Activated T-helper 9 cell treated with anti-CD3 and anti-CD28 coated beads, Interleukin-2, amount 50 U/mL, for 16 hours (primary cell): ENCODE data around the gene MRAP2.
"Not testable (repeated sequence)": the region's sequence is repeated elsewhere in the genome, so short reads cannot be mapped to it uniquely, and the experiment has no call there.

Experiments used
- DNase-seq: peaks from one replicate; pipeline ENCODE4 v3.0.0-alpha.2; 2020; ENCODE audit warnings: low read depth

Gene MRAP2

DNA sequence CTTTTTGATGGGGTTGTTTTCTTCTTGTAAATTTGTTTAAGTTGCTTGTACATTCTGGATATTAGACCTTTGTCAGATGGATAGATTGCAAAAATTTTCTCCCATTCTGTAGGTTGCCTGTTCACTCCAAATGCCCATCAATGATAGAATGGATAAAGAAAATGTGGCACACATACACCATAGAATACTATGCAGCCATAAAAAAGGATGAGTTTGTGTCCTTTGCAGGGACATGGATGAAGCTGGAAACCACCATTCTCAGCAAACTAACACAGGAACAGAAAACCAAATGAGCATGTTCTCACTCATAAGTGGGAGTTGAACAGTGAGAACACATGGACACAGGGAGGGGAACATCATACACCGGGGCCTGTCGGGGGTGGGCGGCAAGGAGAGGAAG lies 1.6 kb upstream of the MRAP2 start:
- DNase-seq: not testable (repeated sequence)

- no peak for DNase-seq
Observed at GRCh38 chr6:84035484-84035883, 1.9 kb downstream of the MRAP2 start.

DNA sequence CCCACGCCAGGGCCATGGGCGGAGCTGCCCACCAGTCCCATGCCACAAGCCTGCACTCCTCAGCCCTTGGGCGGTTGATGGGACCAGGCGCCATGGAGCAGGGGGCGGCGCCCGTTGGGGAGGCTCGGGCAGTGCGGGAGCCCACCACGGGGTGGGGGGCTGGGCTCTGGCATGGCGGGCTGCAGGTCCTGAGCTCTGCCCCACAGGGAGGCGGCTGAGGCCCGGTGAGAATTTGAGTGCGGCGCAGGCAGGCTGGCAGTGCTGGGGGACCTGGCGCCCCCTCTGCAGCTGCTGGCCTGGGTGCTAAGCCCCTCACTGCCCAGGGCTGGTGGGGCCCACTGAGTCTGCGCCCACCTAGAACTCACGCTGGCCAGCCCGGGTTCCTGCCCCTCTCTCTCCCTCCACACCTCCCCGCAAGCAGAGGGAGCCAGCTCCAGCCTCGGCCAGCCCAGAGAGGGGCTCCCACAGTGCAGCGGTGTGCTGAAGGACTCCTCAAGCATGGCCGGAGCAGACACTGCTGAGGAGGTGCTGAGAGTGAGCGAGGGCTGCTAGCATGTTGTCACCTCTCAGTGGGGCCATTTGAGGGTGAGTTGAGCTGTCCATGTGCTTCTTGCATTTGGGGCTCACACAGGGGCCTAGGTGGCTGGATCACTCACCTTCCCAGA lies 4.0 kb downstream of the MRAP2 start:
- no peak for DNase-seq

DNA sequence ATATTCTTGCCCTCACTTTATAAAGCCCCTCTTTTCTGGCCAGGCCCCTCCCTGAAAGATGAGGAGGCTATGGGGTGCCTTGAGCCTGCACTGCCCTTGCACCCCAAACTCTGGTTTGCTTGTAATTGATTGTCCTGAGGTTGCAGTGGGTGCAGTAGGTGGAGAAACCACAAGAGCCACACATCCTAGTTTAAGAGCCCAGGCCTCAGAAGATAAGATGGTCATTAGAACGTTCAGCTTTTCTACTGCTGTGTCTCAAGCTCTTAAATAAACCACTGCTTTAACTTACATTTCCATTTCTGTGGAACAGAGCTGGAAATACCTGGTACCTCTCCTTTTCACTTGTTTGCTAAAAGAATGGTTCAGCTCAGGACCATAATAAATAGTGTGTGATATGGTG lies 9.0 kb downstream of the MRAP2 start:
- DNase-seq: no peak

DNA sequence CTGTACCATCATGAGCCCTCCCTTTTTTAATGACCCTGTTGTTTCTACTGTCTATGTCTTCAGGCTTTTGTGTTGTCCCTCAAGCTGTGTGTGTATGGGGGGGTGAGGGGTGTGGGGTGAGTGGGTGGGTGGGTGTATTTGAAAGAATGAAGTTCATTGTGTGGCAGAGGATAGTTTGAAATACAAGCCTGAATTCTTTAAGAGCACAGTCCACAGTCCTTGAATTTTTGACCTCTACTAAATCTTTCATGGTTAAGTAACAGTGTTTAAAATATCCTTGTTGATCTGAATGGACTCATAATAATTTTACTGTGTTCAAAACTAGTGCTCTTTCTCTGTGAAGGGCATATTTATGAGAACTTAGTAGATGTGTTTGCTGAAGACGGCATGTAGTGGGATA lies 10.0 kb downstream of the MRAP2 start:
- no peak for DNase-seq

GRCh38 chr6:84046755-84047154 lies 13.2 kb downstream of the MRAP2 start:
- DNase-seq: no peak

DNA sequence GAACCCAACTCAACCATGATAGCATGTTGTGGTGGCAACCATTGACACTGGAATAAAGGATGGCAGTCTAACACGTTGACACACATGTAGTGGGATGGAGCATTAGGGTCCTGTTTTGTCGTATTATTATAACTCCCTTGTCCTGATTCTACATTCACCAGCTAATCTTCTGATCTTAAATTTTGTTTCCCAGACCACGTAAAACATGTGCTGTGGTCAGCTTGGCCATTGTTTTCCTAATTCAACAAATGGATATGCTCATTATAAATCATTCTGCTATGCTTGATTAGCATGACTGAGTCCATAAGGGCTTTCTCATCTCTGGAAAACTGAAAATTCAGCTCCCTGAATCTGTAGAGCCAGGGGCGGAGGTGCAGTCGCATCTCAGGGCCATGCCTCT lies 15.0 kb downstream of the MRAP2 start:
- no peak for DNase-seq

DNA sequence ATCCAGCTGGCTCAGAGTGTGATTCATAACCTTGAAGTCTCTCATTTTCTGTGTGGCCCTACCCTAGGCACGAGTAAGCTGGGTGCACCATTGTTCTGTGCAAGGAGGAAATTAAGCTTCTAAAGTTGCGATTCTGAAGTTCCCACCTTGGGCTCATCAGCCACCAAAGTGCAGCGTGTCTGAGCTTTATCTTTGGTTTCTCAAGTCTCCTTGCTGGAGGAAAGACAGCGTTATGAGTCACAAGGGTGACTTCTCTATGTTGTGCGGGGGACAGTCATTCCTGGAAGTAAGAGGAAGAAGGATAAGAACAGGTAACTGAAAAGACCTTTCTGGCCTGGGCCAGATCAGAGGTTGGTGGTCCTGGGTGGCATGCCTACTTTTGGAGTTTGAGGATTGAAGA lies 16.8 kb downstream of the MRAP2 start:
- DNase-seq: no peak

DNA sequence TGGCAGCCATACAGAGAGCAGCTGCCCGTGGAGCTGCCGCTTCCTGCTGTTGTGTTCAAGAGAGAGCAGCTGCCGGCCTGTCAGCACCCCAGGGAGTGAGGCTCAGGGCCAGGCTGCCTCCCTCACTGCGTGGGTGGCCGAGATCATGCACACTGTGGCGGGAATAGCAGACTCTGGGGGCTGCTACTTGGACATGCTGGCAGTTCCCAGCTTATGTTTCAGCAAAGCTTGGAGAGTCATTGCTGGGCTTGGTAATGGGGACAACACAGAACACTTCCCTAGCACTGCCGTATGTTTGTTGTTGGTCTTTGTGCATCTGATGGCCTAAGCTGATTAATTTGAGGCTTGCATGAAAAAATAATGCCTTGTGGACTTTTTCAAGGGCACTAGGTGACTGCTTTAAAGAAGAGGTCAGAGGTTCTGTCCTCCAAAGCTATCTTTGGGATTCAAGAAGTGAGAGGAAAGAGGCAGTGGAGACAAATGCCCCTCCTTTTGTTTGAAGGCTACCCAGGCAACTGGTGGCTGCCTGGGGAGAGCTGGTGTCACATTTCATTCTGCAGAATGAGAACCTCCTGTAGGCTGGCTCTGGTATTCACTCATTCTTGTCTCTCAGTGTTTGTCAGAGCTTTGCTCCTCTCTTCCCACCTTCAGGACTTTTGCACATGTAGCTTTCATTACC lies 18.8 kb downstream of the MRAP2 start:
- DNase-seq: no peak

DNA sequence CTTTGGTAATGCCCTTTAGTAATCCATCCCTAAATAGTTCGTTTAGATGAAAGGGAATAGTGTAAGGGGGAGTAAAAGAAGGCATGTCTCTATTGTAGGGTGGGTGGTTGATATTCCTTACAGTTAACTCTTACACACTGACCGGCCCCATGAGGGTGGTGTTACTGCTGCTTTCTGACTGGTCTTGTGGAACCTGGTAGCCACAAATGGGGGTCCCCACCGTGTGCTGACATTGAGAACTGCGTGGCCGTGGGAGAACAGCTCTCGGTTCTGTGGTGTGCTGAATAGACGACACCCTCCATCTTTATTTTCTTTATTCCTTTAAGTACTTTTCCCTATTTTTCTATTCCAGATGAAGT lies 19.3 kb downstream of the MRAP2 start:
- no peak for DNase-seq

DNA sequence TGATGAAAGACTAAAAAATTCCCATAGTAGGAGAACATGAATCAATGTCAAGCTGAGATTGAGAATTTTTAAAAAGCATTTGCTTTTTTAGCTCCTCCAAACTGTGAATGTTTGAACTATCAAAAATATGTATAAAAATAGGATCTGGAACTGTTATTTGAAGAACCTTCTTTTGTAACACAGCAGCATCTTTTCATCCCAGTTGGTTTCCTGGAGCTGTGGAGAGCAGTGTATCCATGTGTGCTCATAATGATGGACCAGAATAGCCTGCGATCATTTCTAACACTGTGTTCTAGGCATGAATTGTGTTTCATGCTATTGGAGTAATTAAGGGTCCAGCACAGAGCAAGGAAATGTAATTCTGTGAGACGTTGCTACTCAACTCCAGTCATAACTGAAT lies 22.1 kb downstream of the MRAP2 start:
- DNase-seq: no peak

DNA sequence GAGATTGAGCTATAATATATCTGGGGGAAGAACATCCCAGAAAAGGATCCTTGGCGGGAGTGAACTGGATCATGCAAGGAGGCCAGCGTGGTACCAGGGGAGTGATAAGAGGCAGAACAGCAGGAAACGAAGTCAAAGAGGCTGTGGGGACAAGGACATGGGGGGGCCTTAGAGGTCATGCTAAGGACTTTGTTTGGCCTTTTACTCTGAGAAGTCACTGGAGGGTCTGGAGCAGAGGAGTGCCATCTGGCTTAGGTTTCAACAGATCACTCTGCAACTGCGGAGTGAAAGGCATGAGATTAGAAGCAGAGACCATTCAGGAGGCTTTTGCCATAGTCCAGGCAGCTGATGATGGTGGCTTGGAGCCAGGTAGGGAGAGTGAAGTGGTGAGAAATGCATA lies 24.3 kb downstream of the MRAP2 start:
- no peak for DNase-seq

DNA sequence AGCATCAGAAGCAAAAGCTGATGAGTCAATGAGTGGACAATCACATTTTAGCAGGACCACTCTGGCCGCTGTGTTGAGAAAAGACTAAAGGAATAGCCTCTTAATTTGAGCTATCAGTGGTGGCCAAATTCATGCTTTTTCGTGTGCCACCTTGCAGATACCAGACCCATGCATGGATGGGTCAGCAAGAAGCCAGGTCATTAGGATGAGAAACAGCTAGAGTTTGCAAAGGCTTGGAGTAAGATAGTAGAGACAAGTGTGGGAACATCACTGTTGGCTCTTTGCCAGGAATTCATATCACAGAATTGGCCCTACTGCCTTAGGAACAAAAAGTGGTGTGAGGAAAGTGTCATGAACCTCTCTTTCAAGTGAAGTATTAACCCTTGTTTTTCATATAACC lies 25.5 kb downstream of the MRAP2 start:
- no peak for DNase-seq

GRCh38 chr6:84061174-84061573 lies 27.6 kb downstream of the MRAP2 start:
- DNase-seq: no peak

DNA sequence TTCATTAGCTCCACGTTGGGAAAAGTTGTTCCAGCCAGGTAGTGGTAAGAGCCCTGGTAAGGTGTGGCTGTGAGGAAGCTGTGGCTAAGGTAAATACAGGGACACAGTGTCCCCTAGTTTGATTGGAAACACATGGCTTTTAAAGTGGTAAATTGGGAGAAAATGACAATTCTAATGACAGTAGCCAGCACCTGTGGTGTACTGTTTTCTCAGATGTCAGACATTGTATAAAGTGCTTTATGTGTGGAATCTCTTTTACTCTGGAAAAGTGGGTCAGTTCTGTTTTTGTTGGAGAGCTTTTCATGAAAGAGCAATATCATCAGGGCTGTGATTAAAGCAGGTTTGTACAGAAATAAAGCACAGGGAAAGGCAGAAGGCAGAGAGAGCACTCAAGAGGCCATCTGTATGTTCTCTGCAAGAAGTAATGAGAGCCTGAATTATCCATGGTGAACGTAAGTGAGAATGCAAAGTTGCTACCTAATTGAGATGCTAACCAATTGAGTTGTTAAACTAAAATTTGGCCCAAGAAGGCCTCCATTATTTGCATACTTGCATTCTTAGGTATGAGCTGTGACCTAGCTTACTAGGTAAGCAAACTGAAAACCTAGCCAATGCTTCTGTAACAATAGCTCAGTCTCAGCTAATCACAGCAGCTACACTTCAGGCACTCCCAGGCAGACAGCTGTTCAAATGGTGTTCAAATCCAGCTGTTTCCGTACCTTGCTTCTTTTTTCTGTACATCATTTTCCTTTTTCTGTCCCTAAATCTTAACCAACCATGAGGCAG lies 28.2 kb downstream of the MRAP2 start:
- DNase-seq: no peak

DNA sequence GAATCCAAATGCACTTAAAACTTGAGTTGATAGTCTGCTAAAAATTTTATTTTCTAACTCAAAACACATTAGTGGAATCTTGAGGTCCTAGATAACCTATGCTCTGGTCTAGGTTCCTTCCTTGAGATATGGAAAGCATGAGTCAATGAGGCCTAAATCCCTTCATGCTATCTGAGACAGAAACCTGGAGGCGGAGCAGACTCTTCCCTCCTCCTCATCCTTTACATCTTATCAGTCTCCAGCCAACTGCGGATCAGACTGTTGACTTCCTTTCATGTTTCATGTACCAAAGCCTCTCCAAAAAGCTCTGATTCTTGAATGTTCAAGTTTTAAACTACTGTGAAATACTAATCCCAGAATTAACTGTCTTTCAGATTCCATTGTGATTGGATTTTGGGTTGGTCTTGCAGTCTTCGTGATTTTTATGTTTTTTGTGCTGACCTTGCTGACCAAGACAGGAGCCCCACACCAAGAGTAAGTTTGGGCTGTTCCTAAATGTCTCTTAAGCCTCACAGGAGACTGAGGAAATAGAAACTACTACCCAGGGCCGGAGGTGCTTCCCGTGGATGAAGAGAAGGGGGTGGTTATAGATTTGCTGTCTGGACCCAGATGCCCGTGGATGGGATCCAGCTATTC lies 29.1 kb downstream of the MRAP2 start:
- no peak for DNase-seq

DNA sequence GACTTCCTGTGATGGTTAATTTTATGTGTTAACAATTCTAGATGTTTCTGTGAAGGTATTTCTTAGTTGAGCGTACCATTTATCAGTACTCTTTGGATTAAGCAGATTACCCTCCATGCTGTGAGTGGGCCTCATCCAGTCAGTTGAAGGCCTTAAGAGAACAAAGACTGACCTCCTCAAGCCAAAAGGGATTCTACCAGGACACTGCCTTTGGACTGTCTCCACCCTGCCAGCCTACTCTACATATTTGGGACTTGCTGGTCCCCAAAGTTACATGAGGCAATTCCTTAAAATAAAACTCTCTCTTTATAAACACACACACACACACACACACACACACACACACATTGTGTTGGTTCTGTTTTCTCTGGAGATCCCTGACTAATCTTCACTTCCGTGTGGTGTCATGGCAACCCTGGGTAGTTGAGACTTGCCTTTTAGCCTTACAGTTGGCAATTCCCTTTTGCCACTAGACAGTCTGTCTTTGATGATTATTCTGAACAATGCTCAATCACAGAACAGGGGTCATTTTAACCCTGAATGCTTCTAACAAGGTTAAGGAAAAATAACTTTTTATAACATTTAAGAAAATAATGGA lies 32.2 kb downstream of the MRAP2 start:
- no peak for DNase-seq

GRCh38 chr6:84066536-84066935 lies 33.0 kb downstream of the MRAP2 start:
- no peak for DNase-seq

GRCh38 chr6:84068873-84069272 lies 35.3 kb downstream of the MRAP2 start:
- DNase-seq: not testable (repeated sequence)

GRCh38 chr6:84072442-84072997 lies 38.9 kb downstream of the MRAP2 start:
- DNase-seq: no peak

DNA sequence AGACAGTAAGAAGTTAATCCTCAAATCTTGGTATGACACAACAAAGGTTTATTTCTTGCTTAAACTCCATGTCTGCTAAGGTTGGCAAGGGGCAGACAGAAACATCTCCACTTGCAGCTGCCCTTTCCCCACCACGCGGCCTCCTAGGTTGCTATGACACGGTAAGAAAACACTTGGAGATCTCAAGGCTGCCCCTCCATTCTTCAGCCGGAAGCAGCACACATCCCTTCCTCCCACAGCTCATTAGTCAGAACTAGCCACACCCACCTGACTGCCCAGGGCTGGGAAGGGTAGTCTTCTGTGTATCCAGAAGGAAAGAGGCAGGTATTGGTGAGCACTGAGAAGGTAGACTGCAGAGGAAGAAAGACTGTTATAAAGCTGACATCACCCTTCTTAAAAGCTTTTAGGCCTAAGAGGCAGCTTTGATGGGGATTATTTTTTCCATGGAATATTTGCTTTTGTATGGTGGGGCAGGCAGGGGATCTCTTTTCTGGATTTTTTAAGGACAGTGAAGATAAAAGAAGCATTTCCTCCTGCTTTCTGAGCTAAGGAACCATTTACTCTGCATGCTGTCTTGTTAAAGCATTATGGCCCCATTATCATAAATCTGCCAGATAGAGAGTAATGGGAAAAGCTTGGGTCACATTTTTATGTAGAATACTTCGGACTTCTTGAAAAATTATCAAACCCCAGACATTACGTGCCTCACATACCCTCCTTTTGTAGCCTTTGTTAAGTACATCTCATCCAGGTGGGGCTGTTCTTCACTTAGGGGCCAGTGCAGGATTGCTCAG lies 41.6 kb downstream of the MRAP2 start:
- no peak for DNase-seq
